ENCODE results near the gene B9D1.

GRCh38 chr17:19312406-19312805 lies 50.1 kb downstream of the B9D1 start:
- TF ChIP-seq GATA2 (IDR thresholded peaks at IDR 0.05; ENCODE audit: low read depth, low read length) (no peak), GATA3 (IDR thresholded peaks at IDR 0.05; ENCODE audit: low read depth, low read length) (no peak)

Data from SH-SY5Y (cell line).